H1 (cell line): ENCODE results near the gene TGOLN2. TPM values are rescaled to one million over a fixed set of nuclear protein-coding genes. Genes with fewer than 3 reads are reported as not detected.
A peak's percentile ranks its signal among the peaks of the same experiment; 100 is the strongest.

ENCODE experiments used
- CTCF ChIA-PET: fragments of 300-600 bp; sonication (Branson Sonifier 250); formaldehyde crosslinking; loops from one replicate; lab custom pipeline; 2021; ENCODE audit not compliant: partially characterized antibody; lab: Charles Lee
- POLR2A ChIA-PET: fragments of 300-600 bp; sonication (Branson Sonifier 250); formaldehyde crosslinking; loops from one replicate; lab custom pipeline; 2021; ENCODE audit warnings: inconsistent platforms; ENCODE audit not compliant: partially characterized antibody; lab: Charles Lee
- DNase-seq, 2 experiments: peaks; one replicate each; pipeline versions ENCODE4 v3.0.0 to v3.0.0-alpha.2; 2010 to 2022; ENCODE audit warnings: low spot score in 2 of 2, low read depth in 1 of 2, mixed read lengths in 1 of 2
- FAIRE-seq: peaks from 2 replicates; lab custom pipeline; 2011; peaks lifted over from hg19 to GRCh38; lab: Jason Lieb, UNC
- H2AFZ ChIP-seq: 2 replicates; pipeline ENCODE4 v1.8.1; 2012; ENCODE audit warnings: low read length, inconsistent platforms
- H2AK5ac ChIP-seq: 2 replicates; pipeline ENCODE4 v1.6.1; 2013; ENCODE audit warnings: low read depth, low read length
- H2BK120ac ChIP-seq: replicated peaks from 2 replicates; pipeline ENCODE3; 2013; ENCODE audit warnings: low read depth, low read length, inconsistent platforms
- H2BK12ac ChIP-seq: 2 replicates; pipeline ENCODE4 v1.6.1; 2013; ENCODE audit warnings: low read depth, low read length
- H2BK15ac ChIP-seq: 2 replicates; pipeline ENCODE4 v1.6.1; 2013; ENCODE audit warnings: low read length
- H2BK20ac ChIP-seq: 2 replicates; pipeline ENCODE4 v1.6.1; 2013; ENCODE audit warnings: low read length
- H2BK5ac ChIP-seq: 2 replicates; pipeline ENCODE4 v1.6.1; 2013; ENCODE audit warnings: low read depth, low read length
- H3K14ac ChIP-seq: 2 replicates; pipeline ENCODE4 v1.6.1; 2013; ENCODE audit warnings: inconsistent platforms; ENCODE audit not compliant: insufficient read length
- H3K18ac ChIP-seq: 2 replicates; pipeline ENCODE4 v1.6.1; 2013; ENCODE audit warnings: low read length; ENCODE audit errors: extremely low read depth
- H3K23ac ChIP-seq: 2 replicates; pipeline ENCODE4 v1.6.1; 2013; ENCODE audit warnings: inconsistent platforms; ENCODE audit not compliant: insufficient read length
- H3K23me2 ChIP-seq: 2 replicates; pipeline ENCODE4 v1.6.1; 2013; ENCODE audit warnings: low read depth, low read length
- H3K27ac ChIP-seq: 2 replicates; pipeline ENCODE4 v1.6.1; 2011; ENCODE audit warnings: low read depth, low read length, inconsistent platforms
- H3K27me3 ChIP-seq, 4 experiments: replicated peaks in 1 of 4; 1 replicate in 1 of 4; 2 replicates in 3 of 4; pipeline versions ENCODE4 v1.6.1 to v1.8.1; 2011 to 2013; ENCODE audit warnings: low read length in 3 of 4, mild to moderate bottlenecking in 3 of 4, inconsistent platforms in 2 of 4, mixed read lengths in 2 of 4, moderate library complexity in 1 of 4; ENCODE audit not compliant: control insufficient read depth in 3 of 4, insufficient read depth in 3 of 4; ENCODE audit errors: extremely low read depth in 1 of 4
- H3K36me3 ChIP-seq, 4 experiments: 2 replicates each; pipeline versions ENCODE4 v1.6.1 to v1.8.1; 2011 to 2013; ENCODE audit warnings: mild to moderate bottlenecking in 4 of 4, low read length in 3 of 4, moderate library complexity in 2 of 4, control low read depth in 1 of 4, inconsistent platforms in 1 of 4; ENCODE audit not compliant: insufficient read depth in 4 of 4, control insufficient read depth in 2 of 4
- H3K4ac ChIP-seq: replicated peaks from 2 replicates; pipeline ENCODE3; 2013; ENCODE audit warnings: low read length, low read depth, mixed read lengths, inconsistent platforms; ENCODE audit not compliant: insufficient read length
- H3K4me1 ChIP-seq, 4 experiments: replicated peaks in 1 of 4; 1 replicate in 1 of 4; 2 replicates in 3 of 4; pipeline versions ENCODE4 v1.6.1 to v1.8.1; 2011 to 2013; ENCODE audit warnings: low read length in 3 of 4, inconsistent platforms in 2 of 4, mixed read lengths in 1 of 4; ENCODE audit not compliant: insufficient read depth in 4 of 4, control insufficient read depth in 3 of 4
- H3K4me2 ChIP-seq, 2 experiments: 2 replicates each; pipeline versions ENCODE4 v1.6.1 to v1.8.1; 2011 to 2013; ENCODE audit warnings: low read depth in 2 of 2, low read length in 2 of 2, control low read depth in 1 of 2, inconsistent platforms in 1 of 2, mild to moderate bottlenecking in 1 of 2; ENCODE audit not compliant: insufficient read depth in 1 of 2
- H3K4me3 ChIP-seq, 4 experiments: fragments of 200-600, 300-600 bp in 1 of 4; sonication (generic), shearing (Covaris generic), sonication (Bioruptor Twin) in 1 of 4; 2 replicates each; pipeline versions ENCODE4 v1.5.1 to v1.8.1; 2011 to 2016; ENCODE audit warnings: low read length in 4 of 4, low read depth in 3 of 4, control low read depth in 2 of 4, inconsistent platforms in 2 of 4, mild to moderate bottlenecking in 2 of 4, mixed read lengths in 1 of 4, moderate library complexity in 1 of 4; ENCODE audit not compliant: insufficient read depth in 2 of 4; ENCODE audit errors: extremely low read depth in 1 of 4
- H3K56ac ChIP-seq: replicated peaks from 2 replicates; pipeline ENCODE3; 2013; ENCODE audit warnings: low read depth, mild to moderate bottlenecking, mixed read lengths, low read length, inconsistent platforms; ENCODE audit not compliant: insufficient read length
- H3K79me1 ChIP-seq: 2 replicates; pipeline ENCODE4 v1.6.1; 2013; ENCODE audit warnings: low read depth, low read length, control low read depth
- H3K79me2 ChIP-seq, 2 experiments: 2 replicates each; pipeline versions ENCODE4 v1.6.1 to v1.8.1; 2012 to 2013; ENCODE audit warnings: low read length in 2 of 2, mild to moderate bottlenecking in 2 of 2, inconsistent platforms in 1 of 2; ENCODE audit not compliant: insufficient read depth in 2 of 2, control insufficient read depth in 1 of 2
- H3K9ac ChIP-seq, 4 experiments: replicated peaks in 1 of 4; 1 replicate in 1 of 4; 2 replicates in 3 of 4; pipeline versions ENCODE4 v1.6.1 to v1.8.1; 2011 to 2013; ENCODE audit warnings: low read depth in 3 of 4, low read length in 3 of 4, control low read depth in 2 of 4, mild to moderate bottlenecking in 2 of 4, moderate library complexity in 2 of 4, inconsistent platforms in 1 of 4; ENCODE audit errors: extremely low read depth in 1 of 4
- H3K9me3 ChIP-seq, 2 experiments: 2 replicates each; pipeline versions ENCODE4 v1.6.1 to v1.8.1; 2012 to 2013; ENCODE audit warnings: mild to moderate bottlenecking in 2 of 2, moderate library complexity in 2 of 2, control low read depth in 1 of 2, inconsistent platforms in 1 of 2, low read depth in 1 of 2, low read length in 1 of 2, mixed read lengths in 1 of 2; ENCODE audit not compliant: insufficient read depth in 2 of 2
- H4K20me1 ChIP-seq, 2 experiments: replicated peaks in 1 of 2; 2 replicates each; pipeline versions ENCODE3 to v1.8.1; 2011 to 2013; ENCODE audit warnings: inconsistent platforms in 2 of 2, low read length in 2 of 2, mild to moderate bottlenecking in 1 of 2; ENCODE audit not compliant: insufficient read depth in 2 of 2, control insufficient read depth in 1 of 2
- H4K5ac ChIP-seq: 2 replicates; pipeline ENCODE4 v1.6.1; 2013; ENCODE audit warnings: low read length, low read depth, mixed read lengths, inconsistent platforms; ENCODE audit not compliant: insufficient read length
- H4K8ac ChIP-seq: 2 replicates; pipeline ENCODE4 v1.8.0; 2013; ENCODE audit warnings: mild to moderate bottlenecking, moderate library complexity, low read length, inconsistent platforms; ENCODE audit not compliant: insufficient read depth; ENCODE audit errors: extremely low read depth
- H4K91ac ChIP-seq: replicated peaks from 2 replicates; pipeline ENCODE3; 2013; ENCODE audit warnings: low read length, mixed read lengths, inconsistent platforms; ENCODE audit not compliant: insufficient read length
- ATF2 ChIP-seq: IDR thresholded peaks from 2 replicates; pipeline ENCODE4 v1.6.1; 2012; ENCODE audit warnings: low read length, inconsistent platforms
- ATF3 ChIP-seq: IDR thresholded peaks from 2 replicates; pipeline ENCODE4 v1.6.1; 2011; ENCODE audit warnings: low read depth, mild to moderate bottlenecking, low read length; ENCODE audit not compliant: insufficient read depth
- CREB1 ChIP-seq: IDR thresholded peaks from 2 replicates; pipeline ENCODE4 v1.6.1; 2012; ENCODE audit warnings: inconsistent platforms
- GTF2F1 ChIP-seq: IDR thresholded peaks from 2 replicates; pipeline ENCODE4 v1.6.1; 2012; ENCODE audit warnings: low read depth, low read length, improper control_type of control experiment, borderline replicate concordance
- KDM4A ChIP-seq: IDR thresholded peaks from one replicate; pipeline ENCODE4 v1.7.1; 2012; ENCODE audit warnings: low read depth, mild to moderate bottlenecking, moderate library complexity, low read length, inconsistent platforms; ENCODE audit not compliant: severe bottlenecking
- PHF8 ChIP-seq: fragments of 200-600 bp; sonication (generic); conservative IDR thresholded peaks from 2 replicates; pipeline ENCODE4 v1.7.1; 2012; ENCODE audit warnings: low read depth, mild to moderate bottlenecking, inconsistent platforms, low read length, moderate library complexity
- POLR2AphosphoS5 ChIP-seq: IDR thresholded peaks from 2 replicates; pipeline ENCODE4 v1.6.1; 2011; ENCODE audit warnings: low read depth, low read length
- RFX5 ChIP-seq: IDR thresholded peaks from 2 replicates; pipeline ENCODE4 v1.6.1; 2011; ENCODE audit warnings: low read depth, low read length, improper control_type of control experiment, borderline replicate concordance
- YY1 ChIP-seq: IDR thresholded peaks from 2 replicates; pipeline ENCODE4 v1.6.1; 2011; ENCODE audit warnings: low read depth, mild to moderate bottlenecking, low read length
- WGBS, 2 experiments: shearing (Covaris generic) in 1 of 2; methylation state at CpG; one replicate each; pipeline versions ENCODE4 v1.1.6 to v1.1.7; 2013 to 2015; ENCODE audit warnings: low lambda C conversion rate in 2 of 2, mixed read lengths in 2 of 2, inconsistent platforms in 1 of 2, low coverage in 1 of 2, missing lambda C conversion rate in 1 of 2; ENCODE audit not compliant: insufficient replicate concordance in 2 of 2, insufficient coverage in 1 of 2, insufficient read length in 1 of 2; ENCODE audit errors: extremely low coverage in 1 of 2, missing lambda C conversion rate in 1 of 2; 5-methylcytosine and 5-hydroxymethylcytosine counted together
- polyA plus RNA-seq, 7 experiments: library from polyadenylated mRNA; depleted of rRNA in 3 of 7; stranded (reverse) in 5 of 7; unstranded in 2 of 7; fragments of >200 nt in 5 of 7; fragments of 200-250 nt in 2 of 7; gene quantifications; 1 replicate in 5 of 7; 2 replicates in 1 of 7; 4 replicates in 1 of 7; pipeline versions ENCODE4 v1.2.1 to v1.2.3, GENCODE V29; 2011 to 2013; ENCODE audit warnings: missing spikeins in 2 of 7, mixed read lengths in 2 of 7
- total RNA-seq: library from RNA; stranded (reverse); fragmentation: NEBNext Ultra II Directional; extraction: Animal tissue kit (Norgen Biotek cat#: 25700); gene quantifications from 2 replicates; pipeline ENCODE4 v1.2.1, GENCODE V29; 2021

The TGOLN2 gene
- total and polyA plus RNA-seq, 2 of the 8 experiments (the other 6 are each of a cell fraction or from before 2014, with no cell fraction given): 33.9 to 38.9 TPM

- Histone ChIP-seq H3K79me1 (peaks cover 17% of the 10 kb centered on the region), H4K91ac (no peak overlapping the region), H3K27ac (no peak overlapping the region), H3K9me3 (no peaks in the 10 kb centered on the region), H2BK5ac (no peak overlapping the region), H3K36me3 (peaks cover 16 to 35% (median 22%) of the 10 kb centered on the region in 4 experiments), H2BK20ac (no peak overlapping the region), H2AK5ac (no peak overlapping the region), H4K20me1 (peaks cover 0 to 9% of the 10 kb centered on the region in 2 experiments), H3K4me3 (peak overlapping the region; percentile 61 to 96 (median 84)), H2BK15ac (no peak overlapping the region), H3K27me3 (no peaks in the 10 kb centered on the region; a peak in 1 of 7 replicates), H4K5ac (no peak overlapping the region), H3K9ac (peak overlapping the region; percentile 35 to 99 (median 94); a peak in 4 of 7 replicates), H3K23me2 (peaks cover 17% of the 10 kb centered on the region), H3K79me2 (peaks cover 9 to 24% of the 10 kb centered on the region in 2 experiments), H3K23ac (no peak overlapping the region), H3K14ac (no peak overlapping the region), H2BK120ac (no peak overlapping the region), H4K8ac (0 out of 2 replicates have a peak overlapping the region, but pooled peaks have one; percentile 88), H3K4me2 (peak overlapping the region; percentile 86 to 99), H3K56ac (no peak overlapping the region), H2BK12ac (no peak overlapping the region), H2AFZ (no peak overlapping the region), H3K4me1 (peaks cover 0 to 13% (median 7%) of the 10 kb centered on the region in 4 experiments; a peak in 6 of 7 replicates), H3K4ac (no peak overlapping the region), H3K18ac (no peak overlapping the region)
- DNase-seq (no peak), FAIRE-seq (no peak)
- CTCF ChIA-PET: interaction anchor here (0.7 to 2.2 kb wide), 6 partner anchors 9 to 260 kb away, joined by 3 to 8 read pairs (median 4); no protein-coding TSS in a partner anchor
- POLR2A ChIA-PET: interaction anchor here (0.8 to 6.2 kb wide), 15 partner anchors 10 to 422 kb away, joined by 3 to 70 read pairs (median 8); partner anchors contain the start of genes ELMOD3, MAT2A and RETSAT
- WGBS, 2 experiments: 77% methylated on average over 32 of the region's 32 CpGs; no CpG with 5 or more reads in 1 of the 2 experiments
- TF ChIP-seq GTF2F1 (no peak), RFX5 (no peak), PHF8 (no peak), CREB1 (no peak), POLR2AphosphoS5 (no peak), KDM4A (no peak), ATF2 (no peak), YY1 (no peak), ATF3 (no peak)
These were observed 1.2 kb downstream of the TGOLN2 start for GRCh38 chr2:85326406-85327159.
